Measurements from ENCODE around the gene FMNL2.

The FMNL2 gene

GRCh38 chr2:152350155-152350679 is 15.2 kb downstream of the FMNL2 start:
- Mint-ChIP-seq H3K4me1 (no peaks in the 10 kb centered on the region), H3K36me3 (ENCODE audit: low read depth) (no peaks in the 10 kb centered on the region), H3K27me3 (peaks cover 2% of the 10 kb centered on the region), H3K9me3 (no peaks in the 10 kb centered on the region), H3K4me3 (no peak overlapping the region), H3K27ac (no peak overlapping the region)
- ATAC-seq (no peak), DNase-seq (no peak)

DNA sequence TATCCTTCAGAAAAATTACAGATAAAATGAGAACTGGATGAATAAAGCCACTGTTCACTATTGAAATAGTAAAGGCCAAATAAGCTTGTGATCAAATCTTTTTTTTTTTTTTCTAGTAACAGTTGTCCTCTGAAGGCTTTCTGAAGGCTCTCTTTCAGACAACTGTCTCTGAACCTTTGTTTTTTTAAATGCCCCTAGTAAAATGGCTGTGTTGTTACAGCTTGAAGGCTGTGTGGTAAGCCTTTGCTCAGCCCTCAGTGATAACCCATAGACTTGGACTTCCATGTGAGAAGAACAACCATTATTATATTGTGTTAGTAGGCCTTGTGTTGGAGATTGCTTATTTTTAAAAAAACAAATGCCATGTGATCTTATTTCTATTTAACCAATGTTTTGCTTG is 17.6 kb downstream of the FMNL2 start:
- Mint-ChIP-seq H3K36me3 (ENCODE audit: low read depth) (no peaks in the 10 kb centered on the region), H3K4me1 (no peaks in the 10 kb centered on the region), H3K27me3 (peaks cover 2% of the 10 kb centered on the region), H3K27ac (no peak overlapping the region), H3K4me3 (no peak overlapping the region), H3K9me3 (no peaks in the 10 kb centered on the region)
- ATAC-seq (no peak), DNase-seq (no peak)

- H3K36me3 Mint-ChIP-seq (ENCODE audit: low read depth), result no peaks in the 10 kb centered on the region
- DNase-seq, result no peak
Observed at GRCh38 chr2:152353364-152353763, 18.4 kb downstream of the FMNL2 start.

DNA sequence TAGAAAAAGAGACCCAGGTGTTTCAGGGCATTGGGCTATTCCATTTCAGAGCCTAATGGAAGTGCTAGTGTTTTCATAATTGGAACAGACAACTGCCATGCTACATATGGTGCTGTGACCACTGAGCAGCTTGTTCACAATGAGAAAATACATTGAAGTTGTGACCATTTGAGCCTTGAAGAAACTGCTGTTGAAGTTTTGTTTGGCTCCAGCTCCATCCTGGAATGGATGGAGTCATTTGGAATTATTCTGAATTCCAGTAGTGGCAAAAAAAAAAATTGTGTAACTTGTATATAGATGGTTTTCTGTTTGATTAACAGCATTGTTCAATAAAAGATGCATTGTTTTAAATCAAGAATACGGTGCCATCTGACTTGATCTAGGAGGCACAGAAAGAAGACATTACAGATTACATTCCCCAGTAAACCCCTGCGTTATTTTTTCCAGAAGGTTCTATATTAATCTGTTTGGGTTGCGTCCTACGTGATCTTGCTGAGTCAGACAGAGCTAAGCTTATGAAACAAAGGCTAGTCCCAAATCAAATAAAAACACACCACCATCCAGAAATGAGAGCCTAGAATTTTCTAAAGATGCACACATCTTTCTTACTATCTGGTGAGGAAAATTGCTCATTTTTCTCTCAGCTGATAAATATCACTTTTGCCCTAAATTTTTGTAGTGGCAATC is 19.2 kb downstream of the FMNL2 start:
- no peaks in the 10 kb centered on the region for H3K36me3 Mint-ChIP-seq (ENCODE audit: low read depth)
- no peak overlapping the region for H3K4me3 Mint-ChIP-seq
- no peaks in the 10 kb centered on the region for H3K9me3 Mint-ChIP-seq
- DNase-seq (no peak), ATAC-seq (no peak)
- H3K4me1 Mint-ChIP-seq, result no peaks in the 10 kb centered on the region
- H3K27ac Mint-ChIP-seq, result no peak overlapping the region
- peaks cover 2% of the 10 kb centered on the region for H3K27me3 Mint-ChIP-seq

More at GRCh38 chr2:152353364-152353763, 18.4 kb downstream of the FMNL2 start:
- Mint-ChIP-seq H3K9me3 (no peaks in the 10 kb centered on the region), H3K4me3 (no peak overlapping the region), H3K27me3 (peaks cover 2% of the 10 kb centered on the region), H3K4me1 (no peaks in the 10 kb centered on the region), H3K27ac (no peak overlapping the region)
- no peak for ATAC-seq

GRCh38 chr2:152354909-152355308 is 19.9 kb downstream of the FMNL2 start:
- no peak for ATAC-seq
- no peaks in the 10 kb centered on the region for H3K9me3 Mint-ChIP-seq
- H3K36me3 Mint-ChIP-seq (ENCODE audit: low read depth), result no peaks in the 10 kb centered on the region

DNA sequence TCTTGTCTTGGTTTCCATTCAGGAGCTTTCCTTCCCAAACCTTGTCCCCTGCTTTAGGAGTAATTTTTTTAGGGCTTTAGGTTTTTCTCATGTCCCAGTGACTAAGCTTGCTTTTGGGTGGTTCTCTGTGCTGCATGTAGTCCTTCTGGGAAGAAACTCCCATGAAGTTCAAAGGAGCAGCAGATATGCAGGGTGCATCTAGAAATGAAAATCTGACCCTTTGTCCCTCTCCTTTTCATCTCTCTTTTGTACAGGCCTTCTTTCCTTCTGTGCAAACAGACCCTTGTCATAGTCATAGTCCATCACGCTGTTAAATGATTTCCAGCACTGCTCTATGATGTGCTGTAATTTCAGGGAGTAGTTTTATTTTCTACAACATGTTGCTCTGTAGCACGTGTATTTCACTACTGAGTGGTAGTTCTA is 20.4 kb downstream of the FMNL2 start:
- no peak for ATAC-seq
- no peaks in the 10 kb centered on the region for H3K36me3 Mint-ChIP-seq (ENCODE audit: low read depth)
- H3K9me3 Mint-ChIP-seq, result no peaks in the 10 kb centered on the region
- H3K27me3 Mint-ChIP-seq, result peaks cover 2% of the 10 kb centered on the region
- no peaks in the 10 kb centered on the region for H3K4me1 Mint-ChIP-seq
- no peak for DNase-seq
- H3K27ac Mint-ChIP-seq, result no peak overlapping the region
- H3K4me3 Mint-ChIP-seq, result no peak overlapping the region

More at GRCh38 chr2:152354909-152355308, 19.9 kb downstream of the FMNL2 start:
- Mint-ChIP-seq H3K4me3 (no peak overlapping the region), H3K4me1 (no peaks in the 10 kb centered on the region), H3K27ac (no peak overlapping the region), H3K27me3 (peaks cover 2% of the 10 kb centered on the region)
- DNase-seq, result no peak

- ATAC-seq (no peak), DNase-seq (no peak)
- H3K36me3 Mint-ChIP-seq (ENCODE audit: low read depth), result no peaks in the 10 kb centered on the region
- H3K27me3 Mint-ChIP-seq, result peaks cover 1% of the 10 kb centered on the region
- H3K9me3 Mint-ChIP-seq, result no peaks in the 10 kb centered on the region
- no peak overlapping the region for H3K4me3 Mint-ChIP-seq
- H3K4me1 Mint-ChIP-seq, result no peaks in the 10 kb centered on the region
- no peak overlapping the region for H3K27ac Mint-ChIP-seq
Observed at GRCh38 chr2:152359573-152360363, 24.8 kb downstream of the FMNL2 start.

DNA sequence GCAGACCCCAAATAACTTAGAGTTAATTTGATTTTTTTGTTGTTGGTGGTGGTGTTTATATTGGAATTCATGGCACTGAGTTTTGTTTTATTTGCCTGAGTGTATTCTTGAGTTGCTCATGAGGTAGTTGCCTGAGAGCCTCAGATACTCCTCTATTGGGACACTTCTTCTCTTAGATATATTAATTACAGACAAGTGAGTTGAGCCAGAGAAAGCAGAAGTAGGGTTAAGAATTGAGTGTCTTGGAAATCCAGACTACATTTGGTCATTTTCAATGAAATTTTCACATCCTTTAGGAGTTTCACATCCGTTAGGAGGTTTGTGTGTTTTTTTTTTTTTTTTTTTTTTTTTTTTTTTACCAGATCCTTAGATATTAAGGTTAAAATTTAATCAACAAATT is 29.0 kb downstream of the FMNL2 start:
- H3K9me3 Mint-ChIP-seq, result no peaks in the 10 kb centered on the region
- no peaks in the 10 kb centered on the region for H3K36me3 Mint-ChIP-seq (ENCODE audit: low read depth)
- DNase-seq (no peak), ATAC-seq (no peak)
- H3K27ac Mint-ChIP-seq, result no peak overlapping the region
- peaks cover 8% of the 10 kb centered on the region for H3K27me3 Mint-ChIP-seq
- H3K4me3 Mint-ChIP-seq, result no peak overlapping the region
- no peaks in the 10 kb centered on the region for H3K4me1 Mint-ChIP-seq

- H3K36me3 Mint-ChIP-seq (ENCODE audit: low read depth), result no peaks in the 10 kb centered on the region
- no peak for DNase-seq
- no peak for ATAC-seq
- H3K4me3 Mint-ChIP-seq, result no peak overlapping the region
- peaks cover 6% of the 10 kb centered on the region for H3K27me3 Mint-ChIP-seq
- H3K9me3 Mint-ChIP-seq, result no peaks in the 10 kb centered on the region
- no peaks in the 10 kb centered on the region for H3K4me1 Mint-ChIP-seq
- H3K27ac Mint-ChIP-seq, result no peak overlapping the region
Observed at GRCh38 chr2:152367547-152368390, 32.8 kb downstream of the FMNL2 start.

DNA sequence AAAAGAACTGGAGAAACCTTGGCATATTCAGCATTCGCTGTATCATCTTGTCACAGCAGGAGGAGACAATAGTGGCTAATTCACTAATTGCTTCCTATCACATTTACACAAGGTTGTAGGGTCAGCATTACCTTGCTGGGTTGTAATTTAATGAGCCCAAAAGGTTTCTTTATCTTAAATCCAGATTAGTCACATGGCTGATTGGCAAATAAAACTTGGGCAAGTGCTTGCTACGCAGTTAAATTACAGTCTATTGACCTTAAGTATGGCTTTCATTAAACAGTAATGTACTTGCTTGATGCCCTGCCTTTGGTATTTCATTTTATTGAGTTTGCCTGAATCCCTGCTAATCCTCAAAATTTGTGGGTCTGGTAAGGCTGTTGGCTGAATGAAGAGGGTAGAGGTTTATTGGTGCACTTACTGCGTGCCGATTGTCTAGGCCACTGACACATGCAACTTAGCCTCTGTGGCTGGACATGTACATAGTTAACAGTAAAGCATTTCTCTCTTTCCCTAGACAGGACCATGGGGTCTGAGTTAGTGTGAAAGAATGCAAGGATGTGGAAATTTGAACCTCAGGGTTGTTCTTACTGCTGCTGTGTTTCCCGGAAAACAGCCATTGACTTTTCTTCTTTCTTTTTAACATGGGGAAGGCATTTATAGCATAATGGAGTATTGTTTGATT is 34.3 kb downstream of the FMNL2 start:
- H3K4me3 Mint-ChIP-seq, result no peak overlapping the region
- no peaks in the 10 kb centered on the region for H3K9me3 Mint-ChIP-seq
- ATAC-seq (no peak), DNase-seq (no peak)
- H3K27me3 Mint-ChIP-seq, result peaks cover 6% of the 10 kb centered on the region
- H3K27ac Mint-ChIP-seq, result no peak overlapping the region
- H3K36me3 Mint-ChIP-seq (ENCODE audit: low read depth), result no peaks in the 10 kb centered on the region
- no peaks in the 10 kb centered on the region for H3K4me1 Mint-ChIP-seq

DNA sequence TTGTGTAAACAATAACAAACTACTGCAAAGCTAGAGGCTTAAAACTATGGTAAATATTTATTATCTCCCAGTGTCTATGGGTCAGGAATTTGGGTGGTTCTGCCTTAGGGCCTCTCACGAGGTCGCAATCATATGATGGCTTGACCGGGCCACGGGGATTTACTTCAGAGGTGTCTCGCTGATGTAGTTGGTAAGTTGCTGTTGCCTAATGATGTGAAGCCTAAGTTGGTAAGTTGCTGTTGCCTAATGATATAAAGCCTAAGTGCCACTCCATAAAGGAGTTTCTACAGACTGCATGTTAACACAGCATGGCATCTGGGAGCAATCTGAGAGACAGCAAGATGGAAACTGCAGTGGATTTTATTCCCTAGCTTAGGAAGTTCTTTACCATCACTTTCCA is 35.8 kb downstream of the FMNL2 start:
- H3K27ac Mint-ChIP-seq, result no peak overlapping the region
- no peak for ATAC-seq

DNA sequence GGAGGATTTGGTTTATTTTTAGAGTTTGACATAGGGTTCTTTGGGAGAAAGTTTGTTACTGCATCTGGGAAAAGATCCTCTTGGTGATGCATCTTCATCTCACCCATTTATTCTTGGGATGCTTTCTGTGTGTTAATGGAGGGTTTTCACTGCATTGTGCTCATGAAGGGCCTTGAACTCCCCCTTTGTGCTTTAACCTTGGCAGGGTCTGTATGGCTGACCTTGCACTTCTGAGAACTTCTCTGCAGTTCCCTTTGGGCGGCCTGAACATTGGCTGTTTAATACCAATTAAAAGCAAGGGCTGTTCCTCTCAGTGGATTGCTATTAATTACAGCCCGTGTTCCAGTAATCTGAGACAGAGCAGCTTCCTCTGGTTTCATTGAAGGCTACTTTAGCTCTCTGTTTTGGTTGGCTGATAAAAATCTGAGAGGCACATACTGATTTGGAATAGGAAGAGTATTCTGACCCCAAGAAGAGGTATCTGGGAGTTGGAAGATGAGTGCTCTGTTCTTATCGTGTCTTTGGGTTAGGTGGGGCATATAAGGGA is 37.5 kb downstream of the FMNL2 start:
- no peak overlapping the region for H3K4me3 Mint-ChIP-seq
- DNase-seq (no peak), ATAC-seq (no peak)
- H3K27ac Mint-ChIP-seq, result no peak overlapping the region
- no peaks in the 10 kb centered on the region for H3K27me3 Mint-ChIP-seq
- H3K4me1 Mint-ChIP-seq, result no peaks in the 10 kb centered on the region
- H3K36me3 Mint-ChIP-seq (ENCODE audit: low read depth), result no peaks in the 10 kb centered on the region
- H3K9me3 Mint-ChIP-seq, result no peaks in the 10 kb centered on the region

More for the DNA sequence above, 35.8 kb downstream of the FMNL2 start:
- peaks cover 2% of the 10 kb centered on the region for H3K27me3 Mint-ChIP-seq
- H3K4me1 Mint-ChIP-seq, result no peaks in the 10 kb centered on the region
- no peak overlapping the region for H3K4me3 Mint-ChIP-seq
- no peaks in the 10 kb centered on the region for H3K36me3 Mint-ChIP-seq (ENCODE audit: low read depth)
- DNase-seq, result no peak
- H3K9me3 Mint-ChIP-seq, result no peaks in the 10 kb centered on the region

GRCh38 chr2:152375174-152375573 is 40.2 kb downstream of the FMNL2 start:
- H3K36me3 Mint-ChIP-seq (ENCODE audit: low read depth), result no peaks in the 10 kb centered on the region
- H3K27ac Mint-ChIP-seq, result no peak overlapping the region
- H3K9me3 Mint-ChIP-seq, result no peaks in the 10 kb centered on the region
- H3K27me3 Mint-ChIP-seq, result no peaks in the 10 kb centered on the region
- DNase-seq (no peak), ATAC-seq (no peak)
- no peak overlapping the region for H3K4me3 Mint-ChIP-seq
- H3K4me1 Mint-ChIP-seq, result no peaks in the 10 kb centered on the region

GRCh38 chr2:152376385-152376784 is 41.4 kb downstream of the FMNL2 start:
- H3K4me1 Mint-ChIP-seq, result no peaks in the 10 kb centered on the region
- no peak overlapping the region for H3K4me3 Mint-ChIP-seq
- DNase-seq (no peak), ATAC-seq (no peak)
- no peaks in the 10 kb centered on the region for H3K9me3 Mint-ChIP-seq
- H3K27me3 Mint-ChIP-seq, result peaks cover 3% of the 10 kb centered on the region
- no peak overlapping the region for H3K27ac Mint-ChIP-seq
- H3K36me3 Mint-ChIP-seq (ENCODE audit: low read depth), result no peaks in the 10 kb centered on the region

All from activated naive CD8-positive, alpha-beta T cell treated with anti-CD3 and anti-CD28 coated beads, Interleukin-2, amount 50 U/mL, for 24 hours (primary cell).